ENCODE results near the gene SFXN2.
"Not testable (repeated sequence)": the region's sequence is repeated elsewhere in the genome, so short reads cannot be mapped to it uniquely, and the experiment has no call there.

SFXN2 gene, protein sequence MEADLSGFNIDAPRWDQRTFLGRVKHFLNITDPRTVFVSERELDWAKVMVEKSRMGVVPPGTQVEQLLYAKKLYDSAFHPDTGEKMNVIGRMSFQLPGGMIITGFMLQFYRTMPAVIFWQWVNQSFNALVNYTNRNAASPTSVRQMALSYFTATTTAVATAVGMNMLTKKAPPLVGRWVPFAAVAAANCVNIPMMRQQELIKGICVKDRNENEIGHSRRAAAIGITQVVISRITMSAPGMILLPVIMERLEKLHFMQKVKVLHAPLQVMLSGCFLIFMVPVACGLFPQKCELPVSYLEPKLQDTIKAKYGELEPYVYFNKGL

DNA sequence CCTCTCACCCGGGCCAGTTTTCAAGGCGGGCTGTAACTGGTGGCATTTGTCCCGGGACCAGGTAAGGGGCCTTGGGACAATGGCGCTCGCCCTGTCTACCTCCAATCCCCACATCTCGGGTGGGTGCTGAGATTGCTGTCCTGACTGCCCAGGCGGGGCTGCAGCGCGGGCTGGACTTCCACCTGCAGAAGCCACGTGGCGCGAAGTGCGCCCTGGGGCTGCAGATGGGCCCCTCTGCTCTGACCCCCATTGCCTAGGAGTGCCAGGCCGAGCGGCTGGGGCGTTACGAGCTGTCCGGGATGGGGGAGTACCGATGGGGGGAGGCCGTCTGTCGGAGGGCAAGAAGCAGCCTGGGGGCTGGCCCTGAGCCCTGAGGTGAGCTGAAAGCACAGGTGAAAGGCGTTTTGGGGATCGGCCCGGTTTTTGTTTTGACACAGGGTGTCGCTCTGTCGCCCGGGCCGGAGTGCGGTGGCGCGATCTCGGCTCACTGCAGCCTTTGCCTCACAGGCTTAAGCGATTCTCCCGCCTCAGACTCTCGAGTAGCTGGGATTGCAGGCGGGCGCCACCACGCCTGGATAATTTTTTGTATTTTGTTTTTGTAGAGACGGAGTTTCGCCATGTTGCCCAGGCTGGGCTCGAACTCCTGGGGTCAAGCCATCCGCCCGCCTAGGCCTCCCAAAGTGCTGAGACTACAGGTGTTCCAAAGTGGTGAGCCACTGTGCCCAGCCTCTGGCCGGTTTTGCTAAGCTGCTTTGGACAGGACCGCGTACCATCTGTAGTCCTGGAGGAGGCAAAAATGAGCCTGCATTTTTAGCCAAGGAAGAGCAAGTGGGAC lies at the start of gene SFXN2:
SFXN2 (plus strand) TSS at position 16 of the 835 bp plus-strand sequence. CDS start 12,001 bp downstream, outside the sequence.
- DNase-seq: peak; percentile 76

GRCh38 chr10:102665904-102666509 lies 48.4 kb upstream of the SFXN2 start:
- no peak for DNase-seq

DNA sequence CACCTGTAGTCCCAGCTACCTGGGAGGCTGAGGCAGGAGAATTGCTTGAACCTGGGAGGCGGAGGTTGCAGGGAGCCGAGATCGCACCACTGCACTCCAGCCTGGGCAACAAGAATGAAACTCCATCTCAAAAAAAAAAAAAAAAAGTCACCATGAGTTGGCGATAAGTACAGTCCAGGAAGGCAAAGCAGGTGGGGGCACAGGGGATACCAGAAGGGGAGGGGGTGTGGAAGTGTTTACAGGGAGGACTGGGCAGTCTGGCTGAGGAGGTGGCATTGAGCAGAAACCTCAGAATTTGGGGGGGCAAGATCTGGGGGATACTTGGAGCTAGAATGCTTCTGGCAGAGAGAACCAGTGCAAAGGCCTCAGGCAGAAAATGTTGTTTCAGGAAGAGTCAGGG lies 47.0 kb upstream of the SFXN2 start:
- DNase-seq: not testable (repeated sequence)

DNA sequence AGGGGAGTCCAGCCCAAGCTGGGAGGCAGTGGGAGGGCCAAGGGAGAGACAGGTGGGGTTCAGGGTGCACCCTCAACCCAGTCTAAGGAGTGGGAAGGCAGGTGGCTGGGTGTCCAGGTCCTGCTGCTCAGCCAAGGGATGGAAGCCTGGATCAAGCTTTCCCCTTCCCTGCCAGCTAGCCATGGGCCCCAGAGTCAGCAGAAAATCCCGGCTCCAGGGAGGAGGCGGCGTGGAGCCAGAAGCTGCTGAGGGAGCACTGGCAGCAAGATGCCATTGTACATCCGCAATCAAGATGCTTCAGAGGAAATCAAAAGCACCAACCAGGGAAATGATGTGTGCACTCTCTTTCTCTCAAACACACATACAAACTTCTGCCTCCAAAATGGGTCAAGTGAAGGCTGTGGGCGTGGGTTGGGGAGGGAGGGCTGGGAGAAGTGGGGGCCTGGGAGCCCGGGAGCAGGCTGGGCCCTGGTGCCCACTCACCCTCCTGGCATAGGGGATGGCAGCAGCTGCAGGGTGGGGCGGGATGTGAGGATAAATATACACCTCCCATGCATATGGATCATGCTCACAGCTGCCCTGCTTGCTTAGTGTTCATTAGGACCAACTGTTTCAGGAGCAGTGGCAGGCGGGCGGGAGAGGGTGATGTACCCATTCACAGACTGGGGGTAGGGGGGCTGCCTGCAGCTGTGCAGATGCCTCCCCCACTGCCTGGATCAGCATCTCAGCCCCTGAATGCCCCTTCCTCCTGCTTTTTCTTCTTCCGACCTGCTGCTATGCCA lies 45.9 kb upstream of the SFXN2 start:
- DNase-seq: no peak

- DNase-seq: peak; percentile 37
Measured at GRCh38 chr10:102669206-102670064, 45.0 kb upstream of the SFXN2 start.

DNA sequence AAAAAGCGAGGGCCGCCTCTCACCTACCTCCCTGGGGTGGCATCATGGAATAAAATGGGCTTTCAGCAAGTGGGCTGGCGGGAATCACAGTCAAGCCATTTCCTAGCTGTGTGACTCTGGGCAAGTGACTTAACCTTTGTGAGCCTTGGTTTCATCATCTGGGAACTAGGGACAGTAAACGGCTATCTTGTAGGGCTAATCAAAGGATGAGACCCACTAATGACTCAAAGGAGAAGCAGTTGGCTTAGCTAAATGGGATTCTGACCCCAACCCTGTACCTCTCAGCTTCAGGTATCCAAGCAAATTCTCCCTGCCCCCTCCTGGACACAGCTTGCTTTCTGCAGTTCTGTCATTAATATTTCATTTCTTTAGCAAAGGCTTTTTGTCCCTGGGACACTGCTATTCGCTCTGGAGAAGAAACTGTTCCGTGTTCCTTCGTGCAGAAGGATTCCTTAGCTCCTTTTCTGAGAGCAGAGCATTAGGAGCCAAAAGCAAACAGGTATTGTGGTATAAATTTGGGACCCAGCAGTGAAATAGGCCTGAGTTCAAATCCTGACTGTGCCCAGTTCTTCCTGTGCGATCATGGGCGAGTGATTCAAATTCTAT lies 44.3 kb upstream of the SFXN2 start:
- DNase-seq: no peak

DNA sequence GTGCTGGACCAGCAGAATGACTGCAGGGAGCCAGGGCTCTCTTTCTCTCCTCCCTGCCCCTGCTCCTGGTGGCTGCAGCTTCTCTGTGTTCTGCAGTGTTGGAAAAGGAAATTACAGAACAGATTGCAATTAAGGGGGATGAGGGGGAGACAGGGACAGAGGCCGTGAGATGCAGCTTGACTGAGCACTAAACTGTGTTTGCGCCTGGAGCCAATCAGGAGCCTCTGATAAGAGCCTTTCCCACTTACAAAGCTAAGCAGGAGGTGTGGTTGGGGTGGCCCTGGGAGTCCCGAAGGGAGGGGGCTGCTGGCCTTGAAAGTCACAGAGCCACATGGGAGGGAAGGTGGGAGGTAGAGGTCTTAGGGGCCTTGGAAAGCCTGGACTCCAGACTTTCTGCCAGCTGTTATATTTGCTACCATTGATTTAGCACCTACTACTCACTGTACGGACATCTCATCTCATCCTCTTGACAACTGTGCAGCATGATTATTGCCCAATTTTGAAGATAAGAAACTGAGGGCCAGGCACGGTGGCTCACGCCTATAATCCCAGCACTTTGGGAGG lies 43.5 kb upstream of the SFXN2 start:
- no peak for DNase-seq

DNA sequence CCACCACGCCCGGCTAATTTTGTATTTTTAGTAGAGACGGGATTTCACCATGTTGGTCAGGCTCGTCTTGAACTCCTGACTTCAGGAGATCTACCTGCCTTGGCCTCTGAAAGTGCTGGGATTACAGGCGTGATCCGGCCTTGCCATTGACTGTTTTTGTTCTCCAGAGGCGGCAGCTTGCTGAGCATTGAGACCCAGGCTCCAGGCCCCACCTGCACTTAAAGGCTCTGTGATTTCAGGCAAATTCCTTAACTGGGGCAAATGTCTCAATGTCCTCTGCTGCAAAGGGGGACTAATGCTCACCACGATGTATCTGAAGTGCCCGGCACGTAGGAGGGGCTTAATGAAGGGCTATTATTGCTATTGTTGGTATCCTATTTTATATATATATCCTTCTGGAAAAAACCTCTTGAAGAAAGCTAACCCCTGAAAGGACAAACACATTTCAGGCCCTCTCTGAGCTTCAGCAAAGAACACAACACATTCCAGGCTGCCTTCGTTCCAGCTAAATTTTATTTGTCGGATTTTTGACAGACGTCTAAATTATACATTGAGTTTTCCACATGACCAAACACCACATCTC lies 41.1 kb upstream of the SFXN2 start:
- no peak for DNase-seq

GRCh38 chr10:102673819-102674511 lies 40.5 kb upstream of the SFXN2 start:
- peak; percentile 40 for DNase-seq

DNA sequence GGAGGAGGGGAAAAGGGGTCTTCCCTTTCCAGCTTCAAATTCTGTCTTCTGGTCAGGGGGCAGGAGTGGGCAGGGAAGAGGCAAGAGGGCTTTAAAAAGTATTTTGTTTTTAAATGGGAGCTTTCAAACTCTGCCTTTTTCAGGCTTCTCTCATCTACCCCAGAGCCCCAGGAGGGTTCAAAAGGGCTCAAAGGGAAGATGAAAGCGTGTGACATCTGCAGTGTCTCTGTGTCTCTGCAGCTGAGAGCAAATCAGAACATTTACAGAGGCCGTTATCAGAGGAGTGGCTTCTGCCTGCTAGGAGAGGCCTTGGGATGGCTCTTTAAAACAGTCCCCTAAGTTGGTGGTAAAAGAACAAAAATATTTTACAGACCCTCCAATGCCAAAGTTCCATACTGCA lies 39.9 kb upstream of the SFXN2 start:
- no peak for DNase-seq

GRCh38 chr10:102675011-102675665 lies 39.3 kb upstream of the SFXN2 start:
- no peak for DNase-seq

DNA sequence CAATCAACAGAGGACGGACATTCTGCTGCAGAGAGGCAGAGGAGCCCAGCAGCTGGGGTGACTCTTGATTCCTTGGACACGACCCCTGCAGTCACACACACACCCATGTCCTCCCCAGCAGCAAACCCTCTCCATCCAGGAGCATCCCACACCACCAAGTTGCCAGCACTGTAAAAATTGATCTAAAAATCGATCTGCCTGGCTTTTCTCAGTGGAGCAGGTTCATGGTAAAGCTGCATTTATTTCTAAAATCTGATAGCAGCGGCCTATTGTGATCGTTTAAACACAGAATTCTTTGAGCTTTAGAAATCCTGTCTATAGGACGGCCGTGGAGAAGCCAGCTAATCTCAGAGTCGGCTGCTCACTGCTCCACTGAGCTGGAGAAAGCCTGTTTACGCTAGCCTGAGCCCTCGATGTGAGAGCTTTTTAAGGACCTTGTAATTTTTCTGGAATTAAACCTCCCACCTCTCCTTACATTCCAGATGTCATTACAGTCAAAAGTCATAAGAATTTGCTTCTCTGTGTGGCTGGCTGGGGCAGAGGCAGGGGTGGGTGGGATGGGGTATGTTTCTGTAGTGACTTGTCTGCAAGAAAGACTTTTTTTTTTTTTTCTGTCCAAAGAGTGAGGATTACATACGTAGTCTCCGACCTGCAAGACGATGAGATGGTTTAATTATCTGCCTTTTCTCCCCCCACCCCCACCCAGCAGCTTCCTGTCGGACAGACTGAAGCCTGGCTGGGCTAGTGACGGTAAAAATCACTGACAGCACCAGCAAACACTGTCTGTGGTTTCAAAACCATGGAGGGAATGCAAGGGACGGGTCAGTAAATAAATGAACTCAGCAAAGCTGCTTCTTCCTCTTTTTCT lies 38.5 kb upstream of the SFXN2 start:
- no peak for DNase-seq

- DNase-seq: no peak
Measured at GRCh38 chr10:102676534-102677315, 37.7 kb upstream of the SFXN2 start.

DNA sequence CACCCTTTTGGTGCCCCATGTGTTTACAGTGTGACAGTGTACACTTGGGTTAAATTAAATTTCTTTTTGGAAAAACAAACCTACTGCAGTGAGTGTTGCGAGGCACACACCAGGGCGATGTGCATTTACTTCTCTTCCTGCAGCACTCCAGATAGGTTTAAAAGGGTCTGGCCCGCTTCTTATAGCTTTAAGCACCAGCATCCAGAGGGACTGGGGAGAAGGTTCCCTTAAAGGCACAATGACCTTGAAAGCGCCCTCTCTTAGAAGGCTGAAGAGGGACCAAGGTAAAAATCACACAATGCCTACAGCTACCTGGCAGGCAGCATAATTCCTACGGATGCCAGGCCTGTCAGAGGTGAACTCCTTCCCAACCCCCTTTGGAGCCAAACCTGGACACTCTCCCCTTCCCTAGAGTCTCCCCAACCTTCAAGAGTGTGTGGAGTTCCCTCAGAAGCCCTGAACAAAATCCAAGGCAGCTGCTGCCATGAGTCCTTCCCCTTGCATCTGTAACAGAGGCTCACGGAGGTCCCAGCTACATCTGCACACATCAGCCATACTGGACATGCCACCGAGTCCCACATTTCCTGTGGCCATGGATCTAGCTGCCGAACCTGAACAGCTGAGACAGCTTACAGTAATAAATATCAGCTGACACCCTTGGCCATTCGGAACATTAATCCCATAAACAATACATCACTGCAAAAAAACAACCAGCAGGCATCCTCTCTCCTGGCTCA lies 36.9 kb upstream of the SFXN2 start:
- peak; percentile 49 for DNase-seq

DNA sequence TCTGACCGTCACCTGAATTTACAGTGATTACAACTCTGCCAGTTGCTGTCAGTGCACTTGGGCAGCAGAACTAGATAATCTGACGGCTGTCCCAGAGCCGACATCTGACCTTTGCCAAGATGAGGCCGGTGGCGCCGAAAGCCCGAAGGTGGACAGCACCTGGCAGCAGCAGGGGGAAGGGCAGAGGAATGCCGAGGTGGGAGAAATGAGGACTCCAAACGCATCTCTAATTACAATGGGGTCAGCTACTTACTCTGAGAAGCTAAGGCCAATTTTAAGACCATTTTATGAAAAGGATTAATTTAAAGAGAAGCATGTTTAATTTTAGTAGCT lies 36.4 kb upstream of the SFXN2 start:
- no peak for DNase-seq

GRCh38 chr10:102678842-102679289 lies 35.6 kb upstream of the SFXN2 start:
- DNase-seq: peak; percentile 95

DNA sequence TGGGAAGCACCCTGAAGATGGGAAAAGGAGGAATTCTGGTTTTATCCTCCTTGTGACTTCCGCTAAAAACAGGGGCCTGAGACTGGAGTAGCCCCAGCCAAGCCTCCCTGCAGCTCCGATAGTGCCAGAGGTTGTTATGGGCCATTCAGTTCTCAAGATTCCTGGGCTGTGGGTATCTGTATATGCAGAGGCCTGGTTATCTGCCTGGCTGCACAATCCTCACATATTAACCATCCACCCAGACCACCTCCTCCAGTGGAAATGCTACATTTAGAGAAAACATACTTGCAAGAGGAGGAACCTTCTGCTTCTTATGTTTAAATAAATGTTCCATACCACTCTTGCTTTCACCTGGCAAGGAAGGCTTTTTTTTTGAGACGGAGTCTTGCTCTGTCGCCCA lies 34.8 kb upstream of the SFXN2 start:
- DNase-seq: no peak
